ENCODE results near the gene DOK6.

Gene DOK6

DNA sequence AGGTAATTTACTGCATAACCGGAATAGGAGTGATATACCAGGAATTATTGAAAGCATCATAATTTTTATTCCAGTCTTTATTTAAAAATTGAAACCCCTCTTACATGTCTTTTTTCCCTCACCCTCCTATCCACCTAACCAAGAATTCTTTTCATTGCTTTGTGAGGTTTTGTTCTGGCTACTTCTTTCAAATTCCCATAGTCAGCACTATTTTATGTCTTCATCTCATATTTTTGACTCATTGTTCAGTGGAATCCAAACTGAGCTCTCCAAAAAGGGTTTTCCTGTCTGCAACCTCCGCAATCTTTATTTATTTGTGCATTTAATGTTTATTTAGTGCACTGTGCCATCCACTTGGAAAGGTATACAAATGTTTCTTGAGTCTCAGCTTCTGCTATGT lies 128.5 kb downstream of the DOK6 start:
- no peak overlapping the region for H3K27ac ChIP-seq
- DNase-seq (ENCODE audit: low read depth, low spot score), result no peak

GRCh38 chr18:69531973-69532372 lies 131.3 kb downstream of the DOK6 start:
- no peak for DNase-seq (ENCODE audit: low read depth, low spot score)
- no peak overlapping the region for H3K27ac ChIP-seq

DNA sequence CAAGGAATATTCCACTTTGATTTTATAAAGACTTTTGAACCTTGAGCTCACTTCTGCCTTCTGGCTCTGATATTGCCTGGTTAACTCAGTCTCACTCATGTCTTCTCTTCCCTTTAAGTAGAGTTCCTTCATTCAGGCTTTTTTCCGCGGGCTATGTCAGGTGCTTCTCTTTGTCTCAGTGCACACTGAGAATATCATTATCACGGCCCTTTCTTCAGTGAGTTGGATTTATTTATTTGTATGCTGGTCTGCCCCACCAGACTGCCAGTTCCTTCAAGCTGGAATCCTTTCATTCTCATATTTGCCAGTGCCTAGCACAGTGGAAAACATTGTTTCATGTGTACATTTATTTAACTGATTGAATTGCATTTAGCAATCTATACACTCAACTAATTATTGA lies 136.5 kb downstream of the DOK6 start:
- no peak overlapping the region for H3K27ac ChIP-seq
- no peak for DNase-seq (ENCODE audit: low read depth, low spot score)

- no peak for DNase-seq (ENCODE audit: low read depth, low spot score)
- no peak overlapping the region for H3K27ac ChIP-seq
Measured at GRCh38 chr18:69538849-69539248, 138.2 kb downstream of the DOK6 start.

GRCh38 chr18:69539404-69539803 lies 138.7 kb downstream of the DOK6 start:
- no peak for DNase-seq (ENCODE audit: low read depth, low spot score)
- no peak overlapping the region for H3K27ac ChIP-seq

- DNase-seq (ENCODE audit: low read depth, low spot score), result no peak
- H3K27ac ChIP-seq, result no peak overlapping the region
Measured at GRCh38 chr18:69556228-69556627, 155.5 kb downstream of the DOK6 start.

DNA sequence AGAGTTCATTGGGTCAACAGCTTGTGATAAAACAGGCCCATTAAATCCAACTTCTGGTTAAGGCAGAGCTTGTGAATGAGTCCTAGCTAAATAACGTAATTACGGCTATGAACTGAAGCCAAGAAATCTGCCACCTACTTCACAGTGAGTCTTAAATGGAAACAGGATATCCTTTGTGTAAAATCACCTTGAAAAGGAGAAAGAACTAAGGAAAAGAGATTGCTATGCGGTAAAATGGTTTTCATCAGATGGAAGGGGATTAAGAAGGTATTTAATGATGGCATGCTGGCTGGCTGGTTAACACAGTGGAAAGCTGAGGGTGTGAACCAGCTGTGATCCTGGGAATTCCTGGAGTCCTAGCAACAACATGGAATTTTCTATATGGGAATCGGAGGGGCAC lies 156.6 kb downstream of the DOK6 start:
- DNase-seq (ENCODE audit: low read depth, low spot score), result no peak
- H3K27ac ChIP-seq, result no peak overlapping the region

DNA sequence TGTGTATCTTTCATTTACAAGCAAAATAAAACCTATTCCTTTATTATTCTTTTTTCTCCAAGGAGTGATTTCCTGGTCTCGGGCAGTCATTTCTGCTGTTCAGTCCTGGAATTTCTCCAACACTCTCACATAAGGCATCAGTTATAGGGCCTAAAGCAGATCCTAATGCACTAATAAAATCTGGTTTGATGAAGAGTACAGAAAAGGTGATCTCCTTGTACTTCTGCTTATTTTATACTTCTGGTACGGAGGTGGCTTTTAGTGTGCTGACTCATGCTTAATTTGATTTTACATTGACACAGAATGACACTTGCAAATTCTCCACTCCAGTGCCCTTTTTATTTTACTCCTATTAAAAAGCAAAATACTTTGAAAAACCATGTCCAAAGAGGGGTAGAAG lies 157.4 kb downstream of the DOK6 start:
- no peak overlapping the region for H3K27ac ChIP-seq
- no peak for DNase-seq (ENCODE audit: low read depth, low spot score)

- no peak overlapping the region for H3K27ac ChIP-seq
- no peak for DNase-seq (ENCODE audit: low read depth, low spot score)
Measured at GRCh38 chr18:69559604-69560003, 158.9 kb downstream of the DOK6 start.

- no peak overlapping the region for H3K27ac ChIP-seq
- DNase-seq (ENCODE audit: low read depth, low spot score), result no peak
Measured at GRCh38 chr18:69564602-69565001, 163.9 kb downstream of the DOK6 start.

- no peak overlapping the region for H3K27ac ChIP-seq
- DNase-seq (ENCODE audit: low read depth, low spot score), result no peak
Measured at GRCh38 chr18:69567813-69568488, 167.3 kb downstream of the DOK6 start.

- no peak overlapping the region for H3K27ac ChIP-seq
- no peak for DNase-seq (ENCODE audit: low read depth, low spot score)
Measured at GRCh38 chr18:69569133-69569532, 168.4 kb downstream of the DOK6 start.

- DNase-seq (ENCODE audit: low read depth, low spot score), result no peak
- H3K27ac ChIP-seq, result no peak overlapping the region
Measured at GRCh38 chr18:69574401-69574800, 173.7 kb downstream of the DOK6 start.

DNA sequence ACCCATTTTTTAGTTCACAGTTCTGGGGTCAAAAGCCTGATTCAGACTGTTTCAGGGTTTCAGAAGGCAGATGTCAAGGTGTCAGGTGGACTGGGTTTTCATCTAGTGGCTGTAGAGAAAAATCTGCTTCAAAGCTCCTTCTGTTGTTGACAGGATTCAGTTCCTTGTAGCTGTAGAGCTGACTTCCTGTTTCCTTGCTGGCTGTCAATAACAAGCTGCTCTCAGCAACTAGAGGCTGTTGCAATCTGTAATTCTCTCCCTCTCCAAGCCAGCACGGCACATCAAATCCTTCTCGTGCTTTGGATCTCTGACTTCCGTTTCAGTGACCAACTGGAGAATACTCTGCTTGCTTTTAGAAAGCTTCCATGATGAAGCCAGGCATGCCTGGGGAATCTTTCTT lies 179.4 kb downstream of the DOK6 start:
- H3K27ac ChIP-seq, result no peak overlapping the region
- no peak for DNase-seq (ENCODE audit: low read depth, low spot score)

DNA sequence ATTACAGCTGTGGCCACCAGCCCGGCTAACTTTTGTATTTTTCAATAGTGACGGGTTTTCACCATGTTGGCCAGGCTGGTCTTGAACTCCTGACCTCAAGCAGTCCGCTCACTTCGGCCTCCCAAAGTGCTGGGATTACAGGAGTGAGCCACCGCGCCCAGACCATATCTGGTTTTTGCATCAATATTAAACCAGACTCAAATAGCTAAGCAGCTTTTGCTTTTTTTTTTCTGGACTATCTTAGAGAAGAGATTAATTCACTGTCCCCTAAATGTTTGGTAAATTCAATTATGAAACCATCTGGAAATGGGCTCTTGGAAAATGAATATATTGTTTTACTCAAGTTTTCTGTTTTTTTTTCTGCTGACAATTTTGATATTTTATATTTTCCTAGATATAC lies 183.7 kb downstream of the DOK6 start:
- H3K27ac ChIP-seq, result no peak overlapping the region
- DNase-seq (ENCODE audit: low read depth, low spot score), result no peak

DNA sequence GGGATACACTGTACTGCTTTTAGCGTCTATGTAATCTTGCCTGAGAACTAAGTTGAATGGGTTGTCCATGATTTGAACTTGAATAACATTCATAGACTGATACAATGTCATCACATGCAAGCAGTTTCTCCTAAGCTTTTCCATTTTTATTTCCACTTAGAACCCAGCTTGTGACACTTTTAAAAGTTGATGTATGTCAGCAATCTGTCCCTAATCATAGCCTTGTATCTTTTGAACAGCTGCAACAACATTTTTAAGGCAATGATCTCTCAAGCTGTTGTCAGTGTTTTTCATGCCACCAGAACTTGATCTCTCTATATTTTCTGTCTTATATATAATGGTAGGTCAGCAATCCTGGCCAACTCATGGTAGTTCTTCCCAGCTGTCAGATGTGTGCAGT lies 185.0 kb downstream of the DOK6 start:
- H3K27ac ChIP-seq, result no peak overlapping the region
- no peak for DNase-seq (ENCODE audit: low read depth, low spot score)

DNA sequence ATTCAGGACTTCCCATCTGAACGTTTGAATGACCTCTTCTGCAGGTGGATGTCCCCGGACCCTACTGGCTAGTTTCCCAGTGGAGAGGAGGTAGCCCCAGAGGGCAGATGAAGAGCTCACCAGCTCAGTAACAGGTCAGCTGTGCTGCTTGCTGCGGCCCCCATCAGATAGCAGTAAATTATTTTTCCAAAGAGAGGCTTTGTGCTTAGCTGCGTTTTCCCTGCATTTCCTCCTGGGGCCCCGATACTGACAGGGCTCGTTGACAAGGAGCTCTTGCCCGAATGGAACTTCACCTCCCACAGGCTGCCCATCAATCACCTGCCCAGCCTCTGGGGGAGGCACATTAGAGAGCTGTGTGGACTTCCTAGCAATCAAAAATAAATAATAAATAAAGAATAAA lies 185.8 kb downstream of the DOK6 start:
- H3K27ac ChIP-seq, result no peak overlapping the region

GRCh38 chr18:69588301-69588700 lies 187.6 kb downstream of the DOK6 start:
- no peak for DNase-seq (ENCODE audit: low read depth, low spot score)
- H3K27ac ChIP-seq, result no peak overlapping the region

More for the DNA sequence above, 185.8 kb downstream of the DOK6 start:
- DNase-seq (ENCODE audit: low read depth, low spot score), result no peak

DNA sequence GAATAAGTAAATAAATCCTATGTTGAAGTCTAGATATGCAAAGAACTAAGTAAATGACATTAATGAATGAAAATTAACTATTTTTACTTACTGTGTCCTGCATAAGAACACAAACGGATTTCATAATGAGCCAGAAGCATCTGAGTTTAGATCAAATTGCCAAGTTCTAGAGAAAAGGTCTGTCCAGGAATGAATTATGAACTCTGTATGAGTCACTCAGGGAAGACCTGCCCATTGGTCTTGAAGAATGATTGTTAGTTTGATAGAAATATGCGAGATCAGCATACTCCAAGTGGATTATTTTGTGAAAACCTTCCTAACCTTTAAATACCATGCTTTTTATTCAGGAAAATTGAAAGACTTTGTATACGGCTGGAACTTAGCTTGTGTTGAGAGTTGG lies 189.5 kb downstream of the DOK6 start:
- no peak for DNase-seq (ENCODE audit: low read depth, low spot score)

DNA sequence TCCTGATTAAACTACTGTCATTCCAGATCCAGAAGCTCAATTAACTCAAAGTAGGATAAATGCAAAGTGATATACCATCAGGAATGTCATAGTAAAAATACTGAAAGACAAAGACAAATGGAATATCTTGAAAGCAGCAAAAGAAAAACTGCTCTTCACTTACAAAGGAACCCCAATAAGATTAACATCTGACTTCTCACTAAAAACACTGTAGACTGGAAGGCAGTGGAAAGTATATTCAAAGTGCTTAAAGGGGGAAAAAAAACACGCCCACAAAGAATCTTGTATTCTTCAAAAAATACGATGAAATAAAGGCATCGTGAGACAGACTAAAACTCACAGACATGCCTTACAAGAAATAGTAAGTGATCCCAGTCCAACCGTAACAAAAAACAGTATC lies 195.7 kb downstream of the DOK6 start:
- no peak for DNase-seq (ENCODE audit: low read depth, low spot score)
- no peak overlapping the region for H3K27ac ChIP-seq

More for the DNA sequence above, 189.5 kb downstream of the DOK6 start:
- H3K27ac ChIP-seq, result no peak overlapping the region

GRCh38 chr18:69597561-69597960 lies 196.9 kb downstream of the DOK6 start:
- H3K27ac ChIP-seq, result no peak overlapping the region
- DNase-seq (ENCODE audit: low read depth, low spot score), result no peak

DNA sequence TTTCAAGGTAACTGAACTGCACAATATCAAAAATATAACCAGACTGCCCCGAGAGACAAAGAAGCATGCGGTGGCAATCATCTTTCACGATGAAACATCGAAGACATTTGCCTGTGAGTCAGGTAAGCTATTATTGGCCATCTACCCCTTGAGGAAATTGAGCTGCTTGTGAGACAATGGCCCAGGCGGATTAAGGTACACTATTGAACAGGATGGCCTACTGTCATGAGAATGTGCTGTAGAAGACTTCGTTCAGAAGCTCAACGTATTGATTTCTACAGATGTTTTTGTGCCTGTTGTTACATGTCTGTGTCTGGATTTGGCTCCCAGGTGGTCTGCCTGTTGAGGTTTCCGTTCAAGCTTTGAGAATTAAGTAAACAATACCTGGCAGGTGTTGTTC lies 198.7 kb downstream of the DOK6 start:
- no peak for DNase-seq (ENCODE audit: low read depth, low spot score)
- no peak overlapping the region for H3K27ac ChIP-seq

- no peak overlapping the region for H3K27ac ChIP-seq
- DNase-seq (ENCODE audit: low read depth, low spot score), result no peak
Measured at GRCh38 chr18:69612242-69612641, 211.6 kb downstream of the DOK6 start.
